CD4-positive, alpha-beta T cell treated with Interleukin-2 at 100 ng/mL for 4 hours (primary cell): Measurements from ENCODE around the gene FNDC3B.
"Not testable (repeated sequence)": the region's sequence is repeated elsewhere in the genome, so short reads cannot be mapped to it uniquely, and the experiment has no call there.

Experiments used
- DNase-seq: peaks from one replicate; pipeline ENCODE4 v3.0.0-alpha.2; 2020; ENCODE audit warnings: low spot score

Gene FNDC3B

DNA sequence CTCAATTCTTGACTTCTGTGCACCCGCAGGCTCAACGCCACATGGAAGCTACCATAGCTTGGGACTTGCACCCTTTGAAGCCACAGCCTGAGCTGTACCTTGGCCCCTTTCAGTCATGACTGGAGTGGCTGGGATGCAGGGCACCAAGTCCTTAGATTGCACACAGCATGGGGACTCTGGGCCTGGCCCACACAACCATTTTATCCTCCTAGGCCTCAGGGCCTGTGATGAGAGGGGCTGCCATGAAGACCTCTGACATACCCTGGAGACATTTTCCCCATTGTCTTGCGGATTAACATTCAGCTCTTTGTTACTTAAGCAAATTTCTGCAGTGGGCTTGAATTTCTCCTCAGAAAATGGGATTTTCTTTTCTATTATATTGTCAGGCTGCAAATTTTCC is 203.1 kb downstream of the FNDC3B start:
- not testable (repeated sequence) for DNase-seq

DNA sequence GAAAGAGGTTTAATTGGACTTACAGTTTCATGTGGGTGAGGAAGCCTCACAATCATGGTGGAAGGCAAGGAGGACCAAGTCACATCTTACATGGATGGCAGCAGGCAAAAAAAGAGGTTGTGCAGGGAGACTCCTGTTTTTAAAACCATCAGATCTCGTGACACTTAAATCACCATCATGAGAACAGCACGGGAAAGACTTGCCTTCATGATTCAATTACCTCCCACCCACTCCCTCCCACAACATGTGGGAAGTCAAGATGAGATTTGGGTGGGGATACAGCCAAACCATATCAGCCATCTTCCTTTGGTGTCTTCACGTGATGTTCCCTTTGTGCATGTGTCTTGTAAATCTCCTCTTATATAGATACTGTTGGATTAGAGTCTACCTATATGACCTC is 204.0 kb downstream of the FNDC3B start:
- DNase-seq, result not testable (repeated sequence)

DNA sequence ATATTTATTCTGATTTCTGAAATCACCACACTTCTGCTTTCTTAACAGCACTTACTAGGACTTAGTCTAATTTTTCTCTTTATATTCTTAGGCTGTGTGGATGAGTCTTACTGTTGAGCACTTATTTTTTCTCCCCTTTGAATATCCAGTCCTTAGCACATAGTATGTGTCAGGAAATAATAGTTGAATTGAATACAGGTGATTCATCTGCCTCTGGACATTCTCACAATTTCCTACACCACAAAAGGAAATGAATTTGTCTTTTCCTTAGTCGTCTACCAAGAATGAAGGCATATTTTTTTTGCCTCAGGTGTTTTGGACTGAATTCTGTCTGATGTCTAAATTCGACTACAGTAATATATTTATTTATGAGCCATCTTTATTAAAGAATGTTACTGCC is 204.6 kb downstream of the FNDC3B start:
- no peak for DNase-seq

DNA sequence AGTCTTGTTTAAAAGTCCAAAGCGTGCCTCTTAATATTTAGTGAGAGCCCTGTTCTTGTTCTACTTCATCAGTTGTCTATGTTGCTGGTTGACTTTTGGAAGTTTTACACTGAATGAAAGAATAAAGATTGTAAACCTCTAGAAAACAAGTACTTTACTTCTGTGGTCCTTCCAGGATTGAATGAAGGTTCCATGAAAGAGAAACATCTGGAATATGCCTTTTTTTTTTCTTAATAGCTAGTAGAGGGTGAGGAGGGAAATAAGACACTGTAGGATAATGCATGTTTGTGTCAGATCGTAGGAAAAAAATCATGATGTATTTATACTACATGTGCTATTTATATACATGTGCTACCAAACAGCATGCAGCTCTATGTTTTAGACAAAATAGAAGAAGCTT is 205.9 kb downstream of the FNDC3B start:
- DNase-seq, result no peak

DNA sequence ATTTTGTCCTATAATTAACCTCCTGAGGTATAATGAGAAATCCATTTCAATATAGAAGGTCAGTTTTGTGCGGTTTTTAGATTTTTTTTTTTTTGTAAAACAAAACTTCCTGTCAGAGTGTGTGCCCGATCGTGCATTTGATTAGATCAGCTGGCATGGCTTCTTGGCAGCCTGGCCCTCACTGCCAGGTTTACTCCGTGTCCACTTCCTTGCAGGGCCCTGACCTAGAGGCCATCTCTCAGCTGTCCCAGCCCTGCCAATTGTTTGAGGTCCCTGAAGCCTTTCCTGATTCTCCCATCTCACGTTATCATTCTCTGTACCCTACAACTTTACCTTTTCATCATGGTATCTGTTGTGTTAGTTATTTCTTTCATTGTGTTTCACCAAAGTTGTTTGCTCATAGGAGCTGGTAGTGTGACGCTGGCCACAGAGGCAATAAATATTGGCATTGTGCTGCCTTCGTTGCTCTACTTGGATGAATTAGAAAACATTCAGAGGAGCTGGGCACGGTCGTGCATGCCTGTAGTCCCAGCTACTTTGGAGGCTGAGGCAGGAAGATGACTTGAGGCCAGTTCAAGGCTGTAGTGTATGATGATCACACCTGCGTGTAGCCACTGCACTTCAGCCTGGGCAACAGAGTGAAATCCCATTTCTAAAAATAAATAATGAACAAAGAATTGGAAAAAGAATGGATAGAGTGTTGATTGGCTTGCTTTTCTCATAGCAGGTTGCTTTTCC is 206.9 kb downstream of the FNDC3B start:
- no peak for DNase-seq

DNA sequence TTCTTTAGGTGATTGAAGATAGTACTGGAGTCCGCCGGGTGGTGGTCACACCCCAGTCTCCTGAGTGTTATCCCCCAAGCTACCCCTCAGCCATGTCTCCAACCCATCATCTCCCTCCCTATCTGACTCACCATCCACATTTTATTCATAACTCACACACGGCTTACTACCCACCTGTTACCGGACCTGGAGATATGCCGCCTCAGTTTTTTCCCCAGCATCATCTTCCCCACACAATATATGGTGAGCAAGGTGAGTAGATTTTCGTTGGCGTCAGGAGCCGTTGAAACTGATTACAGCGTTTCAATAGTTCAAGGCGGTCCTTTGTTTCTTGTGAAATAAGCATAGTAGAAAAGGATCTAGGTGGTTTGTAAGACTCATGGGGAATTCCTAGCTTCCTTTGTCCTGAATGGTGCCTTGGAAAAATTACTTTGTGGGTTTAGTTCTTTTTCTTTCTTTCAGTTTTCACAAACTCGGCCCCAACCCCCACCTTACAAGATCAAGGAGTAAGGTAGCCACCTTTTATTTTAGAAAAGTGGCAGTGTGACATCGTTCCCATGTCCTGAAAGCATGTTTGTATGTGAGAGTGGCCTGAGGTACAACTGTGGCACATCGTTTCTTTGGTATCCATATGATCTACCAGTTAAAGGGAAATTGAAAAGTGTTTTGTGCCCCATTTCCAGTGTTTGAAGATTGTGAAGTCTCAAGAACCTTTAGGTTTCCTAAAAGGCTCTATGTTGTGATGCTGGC is 208.3 kb downstream of the FNDC3B start:
- DNase-seq, result no peak

DNA sequence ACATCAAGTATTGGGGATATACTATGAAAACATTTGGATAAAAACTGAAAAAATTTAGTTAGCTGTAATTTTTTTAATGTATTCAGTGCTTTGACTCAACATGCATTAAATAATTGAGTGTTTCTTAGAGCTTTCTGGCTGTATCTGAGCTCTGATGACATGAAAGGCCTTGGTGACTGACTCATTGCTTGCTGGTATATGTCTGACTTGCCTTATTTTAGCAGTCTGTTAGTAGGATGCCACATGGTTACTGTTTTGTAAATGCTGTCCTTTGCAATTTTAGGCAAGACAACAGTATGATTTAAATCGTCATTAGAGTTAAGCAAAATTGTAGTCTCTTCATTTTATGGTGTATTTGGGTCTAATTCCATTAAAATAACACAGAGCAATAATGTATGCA is 209.7 kb downstream of the FNDC3B start:
- no peak for DNase-seq

DNA sequence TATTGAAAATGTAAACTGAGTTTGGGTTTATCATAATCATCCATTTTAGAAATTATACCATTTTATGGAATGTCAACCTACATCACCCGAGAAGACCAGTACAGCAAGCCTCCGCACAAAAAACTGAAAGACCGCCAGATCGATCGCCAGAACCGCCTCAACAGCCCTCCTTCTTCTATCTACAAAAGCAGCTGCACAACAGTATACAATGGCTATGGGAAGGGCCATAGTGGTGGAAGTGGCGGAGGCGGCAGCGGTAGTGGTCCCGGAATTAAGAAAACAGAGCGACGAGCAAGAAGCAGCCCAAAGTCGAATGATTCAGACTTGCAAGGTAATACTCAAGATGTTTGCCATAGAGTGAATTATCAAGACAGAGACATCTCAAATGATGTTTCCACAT is 211.8 kb downstream of the FNDC3B start:
- no peak for DNase-seq

DNA sequence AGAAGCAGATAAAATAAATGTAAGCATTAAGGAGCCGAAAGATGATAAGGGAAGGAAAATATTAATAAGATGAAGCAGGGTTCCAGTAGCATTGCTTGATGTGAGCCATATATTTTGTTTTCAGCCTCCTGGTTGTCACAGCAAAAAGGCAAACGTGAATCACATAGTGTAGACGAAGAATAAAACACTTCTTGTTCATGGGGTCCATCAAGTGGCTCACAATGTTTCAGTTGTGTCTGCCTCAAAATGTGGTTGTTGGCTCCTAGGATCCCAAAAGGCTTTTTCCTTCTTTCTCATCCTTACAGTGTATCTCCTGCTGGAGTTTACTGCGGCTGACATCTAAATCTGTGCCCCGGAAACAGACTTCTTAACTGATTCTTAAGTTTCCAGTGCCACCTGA is 213.8 kb downstream of the FNDC3B start:
- no peak for DNase-seq

DNA sequence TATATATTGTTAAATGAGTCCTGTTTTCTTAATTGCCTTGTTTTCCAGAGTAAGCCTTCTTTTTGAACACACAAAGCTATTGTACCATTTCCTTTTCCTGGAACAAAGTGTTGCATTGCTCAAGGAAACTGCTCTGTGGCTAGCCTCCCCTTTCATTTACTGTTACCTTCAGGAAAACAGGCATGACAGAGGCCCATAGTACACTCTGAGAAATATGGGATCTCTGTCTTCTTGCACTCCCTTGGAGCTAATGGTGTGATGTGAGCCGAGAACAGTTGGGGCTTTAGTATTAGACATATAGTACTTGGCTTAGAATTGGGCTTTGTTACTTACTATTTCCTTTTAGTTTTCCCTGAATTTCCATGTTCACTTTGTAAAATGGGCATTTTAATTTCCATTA is 215.2 kb downstream of the FNDC3B start:
- no peak for DNase-seq

DNA sequence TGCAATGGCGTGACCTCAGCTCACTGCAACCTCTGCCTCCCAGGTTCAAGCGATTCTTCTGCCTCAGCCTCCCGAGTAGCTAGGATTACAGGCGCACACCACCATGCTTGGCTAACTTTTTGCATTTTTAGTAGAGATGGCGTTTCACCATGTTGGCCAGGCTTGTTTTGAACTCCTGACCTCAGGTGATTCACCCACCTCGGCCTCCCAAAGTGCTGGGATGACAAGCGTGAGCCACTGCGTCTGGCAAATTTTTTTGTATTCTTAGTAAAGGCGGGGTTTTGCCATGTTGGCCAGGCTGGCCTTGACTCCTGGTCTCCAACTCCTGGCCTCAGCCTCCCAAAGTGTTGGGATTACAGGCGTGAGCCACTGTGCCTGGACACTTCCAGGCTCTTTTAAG is 215.9 kb downstream of the FNDC3B start:
- DNase-seq, result not testable (repeated sequence)

DNA sequence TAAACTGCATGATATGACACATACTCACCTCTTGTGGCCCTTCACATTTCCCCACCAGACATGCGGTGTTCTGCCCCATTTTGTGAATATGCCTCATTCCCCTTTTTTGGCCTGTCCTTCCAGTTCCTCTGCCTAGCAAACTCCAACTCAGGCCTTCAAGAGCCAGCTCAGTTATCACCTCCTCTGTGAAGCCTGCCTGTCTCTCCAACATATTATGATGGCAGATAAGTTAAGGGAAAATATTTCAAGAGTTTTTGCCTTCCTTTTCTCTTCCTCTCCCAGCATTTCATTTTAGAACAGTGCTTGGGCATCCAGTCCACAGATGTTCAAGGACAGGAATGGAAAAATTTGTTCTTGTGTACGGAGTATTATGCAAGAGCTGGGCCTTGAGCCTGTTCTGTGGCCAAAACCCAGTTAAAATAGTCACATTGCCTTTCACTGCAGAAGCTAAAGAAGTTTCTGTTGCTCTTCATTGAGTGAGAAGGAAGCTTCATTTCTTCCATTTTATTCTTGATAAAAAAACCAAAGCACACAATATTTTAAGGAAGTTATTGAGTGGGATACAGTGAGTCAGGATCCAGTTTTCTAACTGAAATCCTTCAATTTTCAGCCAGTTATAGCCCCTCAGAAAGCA is 216.8 kb downstream of the FNDC3B start:
- DNase-seq, result no peak

DNA sequence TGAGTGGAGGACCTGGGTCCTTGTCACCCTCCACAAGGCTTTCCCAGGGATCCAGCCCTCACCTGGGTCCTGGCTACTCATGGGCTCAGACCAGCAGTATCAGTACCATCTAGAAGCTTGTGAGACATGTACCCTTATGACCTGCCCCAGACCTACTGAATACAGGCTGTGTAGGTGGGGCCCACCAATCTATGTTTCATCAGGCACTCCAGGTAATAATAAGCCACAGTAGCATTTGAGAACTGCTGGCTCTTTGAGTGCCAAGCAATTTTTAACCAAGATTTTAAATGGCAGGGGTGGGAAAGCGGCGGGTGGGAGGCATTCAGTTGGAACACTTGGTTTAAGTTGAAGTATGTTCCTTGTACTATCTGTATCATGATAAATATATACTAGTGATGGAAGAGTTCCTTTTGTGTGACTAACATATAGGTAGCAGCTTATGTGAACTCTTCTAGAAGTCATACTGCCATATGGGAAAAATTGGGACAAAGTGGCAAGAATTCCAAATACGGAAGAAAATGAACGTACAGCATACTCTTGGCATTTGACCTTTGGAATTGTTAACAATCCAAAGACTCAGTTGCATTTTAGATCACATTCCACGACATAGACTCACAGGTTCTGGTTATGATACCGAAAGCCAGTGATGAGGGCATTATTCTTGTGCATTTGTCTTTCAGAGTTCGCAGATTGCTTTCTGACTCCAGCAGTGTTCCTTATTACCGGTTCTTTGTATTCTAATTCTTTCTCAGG is 218.4 kb downstream of the FNDC3B start:
- DNase-seq, result no peak

DNA sequence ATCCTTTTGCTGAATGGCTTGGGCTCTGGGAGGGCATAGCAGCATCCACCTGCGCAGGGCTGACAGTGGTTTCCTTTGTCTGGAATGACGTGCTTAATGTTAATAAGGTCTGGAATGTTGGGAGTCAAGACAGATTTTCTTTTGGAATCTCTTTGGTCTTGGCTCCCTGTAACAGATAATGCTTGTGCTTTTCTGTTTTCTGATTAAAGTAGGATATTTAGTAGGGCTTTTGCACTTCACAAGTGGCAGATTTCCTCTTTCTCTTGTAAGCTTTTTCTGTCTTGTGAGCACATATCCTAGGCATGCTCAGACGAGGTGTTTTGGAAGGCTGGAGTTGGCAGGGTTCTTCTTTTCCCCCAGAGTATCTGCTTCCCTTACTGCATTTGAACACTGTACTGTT is 219.2 kb downstream of the FNDC3B start:
- DNase-seq, result no peak

DNA sequence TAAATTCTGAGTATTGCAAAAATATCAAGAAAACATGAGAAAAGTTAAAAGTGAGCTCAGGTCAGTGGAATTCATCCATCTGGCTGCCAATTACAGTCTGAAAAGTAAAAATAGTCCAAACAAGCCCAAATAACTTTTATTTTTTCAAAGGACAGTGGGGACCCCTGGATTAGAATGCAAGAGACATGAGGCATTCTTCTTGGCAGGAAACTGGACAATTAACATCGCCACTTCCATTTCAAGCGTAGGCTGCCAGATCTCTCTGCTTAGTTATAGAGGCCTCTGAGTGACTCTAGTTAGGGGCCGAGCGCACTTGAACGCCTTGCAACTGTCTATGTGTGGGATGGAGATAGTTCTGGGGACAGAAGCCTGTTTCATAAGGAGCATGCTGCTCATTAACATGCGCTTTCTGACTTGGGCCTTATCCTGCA is 219.7 kb downstream of the FNDC3B start:
- DNase-seq, result no peak

DNA sequence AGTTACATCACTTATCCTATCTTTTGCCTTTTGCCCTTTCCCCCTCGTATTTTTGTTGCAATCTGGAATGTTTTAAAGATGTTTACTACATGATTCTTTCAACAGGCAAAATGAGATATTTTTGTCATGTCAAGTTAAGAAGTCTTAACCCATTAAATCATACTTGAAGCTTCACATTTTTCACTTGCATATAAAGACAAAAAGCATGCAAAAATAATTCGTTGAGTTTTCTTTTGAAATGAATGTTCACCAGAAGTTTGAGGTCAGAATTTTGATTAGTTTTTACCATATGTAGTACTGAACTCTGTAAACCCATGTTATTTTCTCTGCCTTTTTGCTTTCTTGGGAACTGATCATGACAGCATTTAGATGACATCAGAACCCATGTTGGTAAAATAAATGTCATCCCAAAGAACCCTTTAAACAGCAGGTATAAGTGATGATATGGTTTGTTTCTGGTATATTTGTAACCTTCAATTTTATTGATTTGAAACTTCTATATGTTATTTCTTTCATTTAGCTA is 220.4 kb downstream of the FNDC3B start:
- DNase-seq, result no peak

DNA sequence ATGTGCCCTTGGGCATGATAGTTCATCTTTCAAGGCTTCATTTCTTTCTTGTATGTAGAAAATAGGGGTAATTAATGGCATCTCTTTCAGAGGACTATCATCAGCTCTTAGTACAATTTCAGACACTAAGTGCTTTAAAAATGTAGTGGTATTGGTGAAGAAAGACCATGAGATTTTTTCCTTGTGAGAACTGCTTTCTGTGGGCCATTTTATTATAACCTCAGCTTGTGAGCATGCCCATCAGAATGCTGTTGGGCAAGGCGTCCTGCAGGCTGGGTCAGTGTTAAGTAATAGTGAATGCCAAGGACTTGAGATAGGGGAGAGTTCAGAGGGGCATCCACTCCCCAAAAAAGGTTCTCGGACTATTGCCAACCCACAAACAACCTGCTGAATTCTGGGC is 221.0 kb downstream of the FNDC3B start:
- no peak for DNase-seq

DNA sequence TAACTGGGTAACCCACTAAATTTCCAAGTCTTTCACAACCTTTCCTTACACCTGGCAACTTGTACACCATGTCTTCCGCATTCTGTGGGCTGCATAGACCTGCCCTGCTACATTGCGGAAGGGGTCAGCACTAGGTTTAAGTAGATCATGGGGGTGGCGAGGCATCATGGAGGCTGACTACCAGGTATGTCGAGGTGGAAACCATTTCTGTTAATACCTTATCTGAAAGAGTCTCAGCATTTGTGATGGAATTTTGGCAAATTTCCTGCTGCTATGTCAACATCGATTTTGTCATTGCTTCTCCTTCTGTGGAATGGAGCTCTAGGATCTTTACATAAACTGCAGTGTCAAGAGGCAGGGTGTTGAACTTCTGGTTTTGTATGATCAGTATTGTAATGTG is 221.7 kb downstream of the FNDC3B start:
- DNase-seq, result no peak

DNA sequence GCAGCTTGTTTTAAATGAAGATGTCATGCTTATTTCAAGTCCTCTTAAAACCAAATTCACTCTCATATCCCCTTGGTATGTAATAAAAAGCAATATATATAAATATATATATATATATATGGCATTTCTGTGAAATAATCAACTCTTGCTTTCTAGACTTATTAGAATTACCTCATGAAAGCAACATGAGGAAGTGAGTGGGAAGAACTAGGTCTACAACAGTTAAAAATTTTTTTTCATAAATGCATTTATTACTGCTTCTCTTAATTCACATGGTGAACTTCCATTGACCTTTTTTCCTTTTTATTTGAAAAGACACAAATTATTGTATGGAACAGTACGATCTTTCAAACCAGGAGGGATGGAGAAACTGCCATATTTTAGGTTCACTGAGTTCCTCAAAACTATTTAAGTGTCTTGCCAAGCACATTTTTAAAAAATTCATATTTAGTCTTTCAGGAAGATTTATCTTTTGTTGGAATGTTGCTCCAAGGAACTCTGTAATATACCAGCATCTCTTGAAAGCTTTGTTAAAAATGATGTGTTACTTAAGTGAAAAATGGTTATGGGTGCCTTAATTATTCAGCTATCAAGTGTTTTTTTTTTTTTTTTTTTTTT is 223.7 kb downstream of the FNDC3B start:
- DNase-seq, result no peak

DNA sequence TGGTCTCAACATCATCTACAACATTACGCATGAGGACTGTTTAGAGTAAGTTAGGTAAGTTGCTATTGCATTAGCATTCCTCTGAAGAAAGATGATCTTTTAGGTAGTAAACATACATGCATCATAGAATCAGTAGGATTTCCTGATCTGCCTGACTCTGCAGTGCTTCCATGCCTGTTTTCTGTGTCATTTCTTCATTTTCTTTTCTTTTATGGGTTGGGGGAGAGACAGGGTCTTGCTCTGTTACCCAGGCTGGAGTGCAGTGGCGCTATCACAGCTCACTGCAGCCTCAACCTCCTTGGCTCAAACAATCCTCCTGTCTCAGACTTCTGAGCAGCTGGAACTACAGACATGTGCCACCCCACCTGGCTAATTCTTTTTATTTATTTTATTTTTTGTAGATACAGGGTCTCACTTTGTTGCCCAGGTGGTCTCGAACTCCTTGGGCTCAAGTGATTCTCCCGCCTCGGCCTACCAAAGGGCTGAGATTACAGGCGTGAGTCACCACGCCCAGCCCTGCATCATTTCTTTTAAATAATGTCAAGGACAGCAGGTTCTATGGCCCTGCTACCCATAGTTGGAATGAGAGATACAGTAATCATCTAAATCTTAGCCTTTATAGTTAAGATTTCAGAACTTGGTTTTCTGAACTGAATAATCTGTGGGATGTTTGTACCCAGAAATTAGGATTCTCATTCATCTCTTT is 224.6 kb downstream of the FNDC3B start:
- no peak for DNase-seq

DNA sequence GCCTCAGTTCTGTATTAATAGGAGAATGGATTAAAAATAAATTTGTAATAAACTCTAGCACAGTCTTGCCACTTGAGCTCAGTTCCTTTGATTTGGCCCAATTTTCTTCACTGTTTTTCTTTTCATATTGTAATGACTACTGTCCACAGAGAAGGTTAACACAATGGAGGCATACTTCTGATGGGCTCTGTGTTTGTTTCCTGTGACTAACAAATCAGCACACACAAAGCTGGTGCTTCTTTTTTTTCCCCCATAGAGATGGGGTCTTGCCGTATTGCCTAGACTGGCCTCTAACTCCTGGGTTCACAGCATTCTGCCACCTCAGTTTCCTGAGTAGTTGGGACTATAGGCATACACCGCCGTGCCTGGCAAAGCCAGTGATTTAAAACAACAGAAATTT is 226.7 kb downstream of the FNDC3B start:
- DNase-seq, result no peak
